Muscle layer of colon (tissue), 2 donors: ENCODE data around the gene NEDD4.
"Not testable (repeated sequence)": the region's sequence is repeated elsewhere in the genome, so short reads cannot be mapped to it uniquely, and the experiment has no call there.

ENCODE experiments used
- H3K27ac ChIP-seq: one replicate; pipeline ENCODE4 v1.7.0; 2013; ENCODE audit warnings: low read depth, mild to moderate bottlenecking, low read length, moderate library complexity
- H3K27me3 ChIP-seq, 2 donors: one replicate each; pipeline ENCODE4 v1.7.0; 2013; ENCODE audit warnings: low read length in 2 of 2, mild to moderate bottlenecking in 2 of 2; ENCODE audit not compliant: insufficient read depth in 2 of 2, control insufficient read depth in 1 of 2
- H3K36me3 ChIP-seq: one replicate; pipeline ENCODE4 v1.7.0; 2013; ENCODE audit warnings: mild to moderate bottlenecking, low read length; ENCODE audit not compliant: insufficient read depth
- H3K4me1 ChIP-seq: one replicate; pipeline ENCODE4 v1.7.0; 2013; ENCODE audit warnings: mild to moderate bottlenecking, low read length; ENCODE audit not compliant: insufficient read depth
- H3K4me3 ChIP-seq, 2 donors: one replicate each; pipeline ENCODE4 v1.7.0; 2013; ENCODE audit warnings: low read length in 2 of 2, low read depth in 1 of 2, mild to moderate bottlenecking in 1 of 2, moderate library complexity in 1 of 2
- H3K9ac ChIP-seq: one replicate; pipeline ENCODE4 v1.7.0; 2013; ENCODE audit warnings: low read length
- H3K9me3 ChIP-seq: one replicate; pipeline ENCODE4 v1.7.0; 2013; ENCODE audit warnings: mild to moderate bottlenecking, low read length
- donor health status: abdominal sarcoma.
- donor health status: Adenocarcinoma of cecum.

Gene NEDD4

GRCh38 chr15:55821740-55822139 is 171.7 kb downstream of the NEDD4 start:
- not testable (repeated sequence) for H3K36me3 ChIP-seq, H3K9ac ChIP-seq, H3K4me3 ChIP-seq, H3K27ac ChIP-seq, H3K27me3 ChIP-seq, H3K9me3 ChIP-seq
- peaks cover 17% of the 10 kb centered on the region for H3K4me1 ChIP-seq

GRCh38 chr15:55820043-55820442 is 173.4 kb downstream of the NEDD4 start:
- Histone ChIP-seq H3K4me1 (peaks cover 21% of the 10 kb centered on the region), H3K9ac (no peak overlapping the region), H3K9me3 (no peaks in the 10 kb centered on the region), H3K4me3 (no peak overlapping the region), H3K27me3 (no peaks in the 10 kb centered on the region), H3K36me3 (no peaks in the 10 kb centered on the region), H3K27ac (no peak overlapping the region)

GRCh38 chr15:55819397-55820034 is 173.9 kb downstream of the NEDD4 start:
- H3K4me3 ChIP-seq = no peak overlapping the region
- peaks cover 21% of the 10 kb centered on the region for H3K4me1 ChIP-seq
- no peak overlapping the region for H3K27ac ChIP-seq
- no peak overlapping the region for H3K9ac ChIP-seq
- H3K9me3 ChIP-seq = no peaks in the 10 kb centered on the region
- no peaks in the 10 kb centered on the region for H3K27me3 ChIP-seq
- no peaks in the 10 kb centered on the region for H3K36me3 ChIP-seq

- no peak overlapping the region for H3K9ac ChIP-seq
- no peaks in the 10 kb centered on the region for H3K27me3 ChIP-seq
- H3K36me3 ChIP-seq = no peaks in the 10 kb centered on the region
- H3K4me1 ChIP-seq = peaks cover 4% of the 10 kb centered on the region
- no peak overlapping the region for H3K4me3 ChIP-seq
- H3K9me3 ChIP-seq = no peaks in the 10 kb centered on the region
- H3K27ac ChIP-seq = no peak overlapping the region
Observed at GRCh38 chr15:55816017-55816416, 177.4 kb downstream of the NEDD4 start.

- Histone ChIP-seq H3K9me3 (no peaks in the 10 kb centered on the region), H3K27me3 (no peaks in the 10 kb centered on the region), H3K9ac (no peak overlapping the region), H3K4me1 (no peaks in the 10 kb centered on the region), H3K36me3 (no peaks in the 10 kb centered on the region), H3K27ac (no peak overlapping the region), H3K4me3 (no peak overlapping the region)
Observed at GRCh38 chr15:55802600-55803376, 190.6 kb downstream of the NEDD4 start.

GRCh38 chr15:55800216-55800615 is 193.2 kb downstream of the NEDD4 start:
- H3K9me3 ChIP-seq = no peaks in the 10 kb centered on the region
- peaks cover 7% of the 10 kb centered on the region for H3K4me1 ChIP-seq
- no peak overlapping the region for H3K27ac ChIP-seq
- no peak overlapping the region for H3K4me3 ChIP-seq
- H3K9ac ChIP-seq = no peak overlapping the region
- no peaks in the 10 kb centered on the region for H3K36me3 ChIP-seq
- H3K27me3 ChIP-seq = no peaks in the 10 kb centered on the region

- no peaks in the 10 kb centered on the region for H3K9me3 ChIP-seq
Observed at GRCh38 chr15:55799291-55800212, 193.9 kb downstream of the NEDD4 start.

GRCh38 chr15:55796321-55796965 is 197.0 kb downstream of the NEDD4 start:
- peaks cover 7% of the 10 kb centered on the region for H3K4me1 ChIP-seq
- no peaks in the 10 kb centered on the region for H3K9me3 ChIP-seq
- no peak overlapping the region for H3K27ac ChIP-seq
- H3K27me3 ChIP-seq = no peaks in the 10 kb centered on the region
- no peak overlapping the region for H3K4me3 ChIP-seq
- no peak overlapping the region for H3K9ac ChIP-seq
- H3K36me3 ChIP-seq = no peaks in the 10 kb centered on the region

More at GRCh38 chr15:55799291-55800212, 193.9 kb downstream of the NEDD4 start:
- no peak overlapping the region for H3K27ac ChIP-seq
- H3K9ac ChIP-seq = no peak overlapping the region
- peaks cover 7% of the 10 kb centered on the region for H3K4me1 ChIP-seq
- no peaks in the 10 kb centered on the region for H3K27me3 ChIP-seq
- H3K36me3 ChIP-seq = no peaks in the 10 kb centered on the region
- no peak overlapping the region for H3K4me3 ChIP-seq

GRCh38 chr15:55795031-55795430 is 198.4 kb downstream of the NEDD4 start:
- Histone ChIP-seq H3K9me3 (no peaks in the 10 kb centered on the region), H3K27me3 (no peaks in the 10 kb centered on the region), H3K4me1 (peaks cover 7% of the 10 kb centered on the region), H3K9ac (no peak overlapping the region), H3K36me3 (no peaks in the 10 kb centered on the region), H3K4me3 (no peak overlapping the region), H3K27ac (no peak overlapping the region)

GRCh38 chr15:55791551-55792400 is 201.6 kb downstream of the NEDD4 start:
- Histone ChIP-seq H3K27ac (no peak overlapping the region), H3K27me3 (no peaks in the 10 kb centered on the region), H3K36me3 (no peaks in the 10 kb centered on the region), H3K9me3 (no peaks in the 10 kb centered on the region), H3K4me1 (peaks cover 7% of the 10 kb centered on the region), H3K9ac (no peak overlapping the region), H3K4me3 (no peak overlapping the region)
